Neutrophil (primary cell): Measurements from ENCODE around the gene IL9.

ENCODE experiments used
- H3K27ac ChIP-seq: fragments of 200-600 bp; sonication (generic); 2 replicates; pipeline ENCODE4 v1.5.1; 2016; ENCODE audit warnings: mild to moderate bottlenecking, moderate library complexity
- H3K27me3 ChIP-seq: fragments of 200-600 bp; sonication (generic); 2 replicates; pipeline ENCODE4 v1.6.0; 2016; ENCODE audit warnings: mild to moderate bottlenecking
- H3K36me3 ChIP-seq: fragments of 200-600 bp; sonication (generic); 2 replicates; pipeline ENCODE4 v1.5.1; 2017
- H3K4me1 ChIP-seq, 2 experiments: fragments of 200-600 bp in 1 of 2; sonication (generic) in 1 of 2; 1 replicate in 1 of 2; 2 replicates in 1 of 2; pipeline versions ENCODE4 v1.5.1 to v1.6.1; 2013 to 2016; ENCODE audit warnings: low read depth in 1 of 2, low read length in 1 of 2, mild to moderate bottlenecking in 1 of 2, moderate library complexity in 1 of 2; ENCODE audit not compliant: control insufficient read depth in 1 of 2, insufficient read depth in 1 of 2
- H3K4me3 ChIP-seq, 2 experiments: fragments of 200-600 bp in 1 of 2; sonication (generic) in 1 of 2; 1 replicate in 1 of 2; 2 replicates in 1 of 2; pipeline ENCODE4 v1.5.1; 2013 to 2016; ENCODE audit warnings: low read depth in 1 of 2, low read length in 1 of 2, mild to moderate bottlenecking in 1 of 2, moderate library complexity in 1 of 2
- H3K9me3 ChIP-seq: fragments of 200-600 bp; sonication (generic); 2 replicates; pipeline ENCODE4 v1.5.1; 2016
- TF ChIP-seq, protein P1 (sequence below): fragments of 200-600 bp; sonication (generic); IDR thresholded peaks from 2 replicates; pipeline ENCODE4 v1.5.1; 2016; ENCODE audit warnings: antibody characterized with exemption

IL9 gene

GRCh38 chr5:135866016-135866415 lies 29.6 kb downstream of the IL9 start:
- Histone ChIP-seq H3K4me1 (no peaks in the 10 kb centered on the region), H3K36me3 (no peaks in the 10 kb centered on the region), H3K4me3 (no peak overlapping the region), H3K27me3 (peaks cover 14% of the 10 kb centered on the region), H3K27ac (no peak overlapping the region), H3K9me3 (no peaks in the 10 kb centered on the region)
- TF ChIP-seq, protein P1, sequence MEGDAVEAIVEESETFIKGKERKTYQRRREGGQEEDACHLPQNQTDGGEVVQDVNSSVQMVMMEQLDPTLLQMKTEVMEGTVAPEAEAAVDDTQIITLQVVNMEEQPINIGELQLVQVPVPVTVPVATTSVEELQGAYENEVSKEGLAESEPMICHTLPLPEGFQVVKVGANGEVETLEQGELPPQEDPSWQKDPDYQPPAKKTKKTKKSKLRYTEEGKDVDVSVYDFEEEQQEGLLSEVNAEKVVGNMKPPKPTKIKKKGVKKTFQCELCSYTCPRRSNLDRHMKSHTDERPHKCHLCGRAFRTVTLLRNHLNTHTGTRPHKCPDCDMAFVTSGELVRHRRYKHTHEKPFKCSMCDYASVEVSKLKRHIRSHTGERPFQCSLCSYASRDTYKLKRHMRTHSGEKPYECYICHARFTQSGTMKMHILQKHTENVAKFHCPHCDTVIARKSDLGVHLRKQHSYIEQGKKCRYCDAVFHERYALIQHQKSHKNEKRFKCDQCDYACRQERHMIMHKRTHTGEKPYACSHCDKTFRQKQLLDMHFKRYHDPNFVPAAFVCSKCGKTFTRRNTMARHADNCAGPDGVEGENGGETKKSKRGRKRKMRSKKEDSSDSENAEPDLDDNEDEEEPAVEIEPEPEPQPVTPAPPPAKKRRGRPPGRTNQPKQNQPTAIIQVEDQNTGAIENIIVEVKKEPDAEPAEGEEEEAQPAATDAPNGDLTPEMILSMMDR: no peak

DNA sequence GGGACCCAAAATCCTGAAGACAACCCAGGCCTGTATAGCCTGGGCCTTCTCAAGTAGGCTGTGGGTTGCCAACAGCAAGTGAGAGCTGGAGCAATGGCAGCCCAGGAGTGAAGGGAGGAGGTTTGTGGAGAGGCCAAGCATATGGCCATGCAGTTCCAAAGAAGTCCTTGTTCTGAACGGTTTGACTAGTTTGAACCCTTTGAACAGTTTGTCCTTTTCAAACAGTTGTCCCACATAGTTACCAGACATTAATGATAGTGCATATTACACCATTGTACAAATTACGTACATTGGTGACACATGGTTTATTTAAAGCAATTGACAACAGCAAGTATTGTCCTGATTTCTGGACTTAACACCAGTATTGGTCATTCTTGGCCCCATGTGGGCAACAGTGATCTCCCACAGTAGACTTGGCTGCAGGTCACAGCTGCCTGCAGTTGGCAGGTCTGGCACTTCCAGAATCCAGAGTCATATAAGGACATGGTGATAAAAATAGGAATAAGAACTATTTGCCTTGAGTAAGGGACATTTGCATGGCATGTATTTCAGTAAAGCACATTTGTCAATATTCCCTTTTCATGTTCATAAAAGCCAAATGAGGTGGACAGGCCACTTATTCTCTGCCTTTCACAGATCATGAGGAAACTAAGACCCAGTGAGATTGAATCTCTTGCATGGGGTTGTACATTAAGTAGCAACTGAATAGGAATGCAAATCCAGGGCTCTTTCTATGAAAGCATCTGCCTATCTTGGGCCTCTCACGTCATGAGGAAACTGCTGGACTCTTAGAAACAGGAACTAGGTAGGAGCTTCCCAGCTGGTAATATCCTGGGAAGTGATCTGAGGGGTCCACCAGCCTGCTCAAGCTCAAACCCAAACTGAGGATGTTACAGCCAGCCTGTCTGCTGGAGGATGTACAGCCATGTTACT lies 30.9 kb downstream of the IL9 start:
- Histone ChIP-seq H3K4me1 (no peaks in the 10 kb centered on the region), H3K27ac (no peak overlapping the region), H3K4me3 (no peak overlapping the region), H3K36me3 (no peaks in the 10 kb centered on the region), H3K27me3 (peaks cover 14% of the 10 kb centered on the region), H3K9me3 (no peaks in the 10 kb centered on the region)
- TF ChIP-seq, protein P1: no peak

DNA sequence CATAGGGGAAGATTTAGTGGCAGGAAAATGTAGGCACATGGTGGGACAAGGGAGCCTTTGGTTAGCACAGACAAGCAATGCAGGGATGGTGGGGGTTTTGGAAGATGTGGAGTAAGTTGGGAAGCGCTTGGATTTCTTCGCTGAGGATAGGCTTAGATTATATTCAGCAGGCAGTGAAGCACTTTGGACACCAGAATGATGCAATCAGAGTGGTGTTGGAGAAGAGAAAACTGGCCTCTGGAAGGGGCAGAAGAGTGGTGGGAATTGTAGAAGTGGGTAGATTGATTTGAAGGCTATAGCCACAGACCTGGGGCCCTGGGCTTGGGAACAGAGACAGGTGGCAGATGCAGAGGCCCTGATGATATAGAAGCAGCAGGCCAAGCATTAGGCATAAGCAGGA lies 32.9 kb downstream of the IL9 start:
- Histone ChIP-seq H3K4me3 (no peak overlapping the region), H3K9me3 (no peaks in the 10 kb centered on the region), H3K27ac (no peak overlapping the region), H3K27me3 (peaks cover 5% of the 10 kb centered on the region), H3K36me3 (no peaks in the 10 kb centered on the region), H3K4me1 (no peaks in the 10 kb centered on the region)
- TF ChIP-seq, protein P1: no peak

DNA sequence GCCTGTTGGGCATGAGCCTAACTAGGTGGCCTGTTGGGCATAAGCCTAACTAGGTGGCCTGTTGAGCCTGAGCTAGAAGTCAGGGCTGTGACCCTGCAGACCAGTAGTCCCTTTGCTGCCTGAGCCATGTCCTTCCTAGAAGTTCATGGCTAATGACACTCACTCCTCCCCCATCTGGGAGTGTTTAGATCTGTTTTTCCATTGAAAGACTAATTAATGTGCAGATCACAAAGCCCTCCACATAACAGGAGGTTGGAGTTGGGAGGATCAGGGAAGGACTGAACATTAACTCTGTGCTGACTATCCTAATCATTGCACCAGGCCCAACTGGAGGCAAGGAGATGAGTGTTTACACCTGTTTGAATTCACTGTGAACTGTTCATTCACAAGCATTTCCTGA lies 33.6 kb downstream of the IL9 start:
- H3K4me3 ChIP-seq: no peak overlapping the region
- H3K27me3 ChIP-seq: no peaks in the 10 kb centered on the region
- no peaks in the 10 kb centered on the region for H3K4me1 ChIP-seq
- no peaks in the 10 kb centered on the region for H3K9me3 ChIP-seq
- TF ChIP-seq, protein P1: no peak
- H3K27ac ChIP-seq: no peak overlapping the region
- no peaks in the 10 kb centered on the region for H3K36me3 ChIP-seq

DNA sequence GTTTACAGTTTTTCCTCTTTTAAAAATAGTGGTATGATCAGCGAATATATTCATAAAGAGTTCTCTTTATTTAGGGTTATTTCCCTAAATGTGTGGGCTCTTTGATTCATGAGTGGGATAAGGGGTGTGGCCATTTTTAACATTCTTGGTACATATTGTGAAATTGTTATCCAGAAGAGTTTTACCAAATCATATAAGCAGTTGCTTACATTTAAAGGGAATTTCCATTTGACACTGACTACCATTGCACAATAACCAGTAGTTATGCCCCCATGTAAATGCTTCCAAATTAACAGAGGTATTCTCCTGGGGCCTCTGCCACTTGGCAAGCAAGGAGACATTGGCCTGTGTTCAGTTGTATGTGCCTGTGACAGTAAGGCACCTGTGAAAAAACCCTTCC lies 34.0 kb downstream of the IL9 start:
- no peaks in the 10 kb centered on the region for H3K4me1 ChIP-seq
- H3K4me3 ChIP-seq: no peak overlapping the region
- H3K36me3 ChIP-seq: no peaks in the 10 kb centered on the region
- H3K27me3 ChIP-seq: no peaks in the 10 kb centered on the region
- no peak overlapping the region for H3K27ac ChIP-seq
- TF ChIP-seq, protein P1: no peak
- H3K9me3 ChIP-seq: no peaks in the 10 kb centered on the region
